A549 treated with AZD9567 at 1 μM for 4 hours (cell line): ENCODE results near the gene SAPCD1. TPM values are rescaled to one million over a fixed set of nuclear protein-coding genes. Genes with fewer than 3 reads are reported as not detected.

ENCODE experiments used
- total RNA-seq: library from RNA; stranded (reverse); fragments of 200-300 nt; extraction: Qiagen RNA extraction; gene quantifications from 5 replicates; pipeline ENCODE4 v1.2.3, GENCODE V29; 2022; ENCODE audit not compliant: insufficient read depth

The SAPCD1 gene
- total RNA-seq = 3.0 to 4.6 TPM (median 3.9 TPM) in 4 of 5 replicates, not detected in the other

GRCh38 chr6:31762356-31762755 lies at the start of gene SAPCD1:
SAPCD1 (plus strand) TSS chr6:31762656; CDS start chr6:31763055, 399 bp downstream.

DNA sequence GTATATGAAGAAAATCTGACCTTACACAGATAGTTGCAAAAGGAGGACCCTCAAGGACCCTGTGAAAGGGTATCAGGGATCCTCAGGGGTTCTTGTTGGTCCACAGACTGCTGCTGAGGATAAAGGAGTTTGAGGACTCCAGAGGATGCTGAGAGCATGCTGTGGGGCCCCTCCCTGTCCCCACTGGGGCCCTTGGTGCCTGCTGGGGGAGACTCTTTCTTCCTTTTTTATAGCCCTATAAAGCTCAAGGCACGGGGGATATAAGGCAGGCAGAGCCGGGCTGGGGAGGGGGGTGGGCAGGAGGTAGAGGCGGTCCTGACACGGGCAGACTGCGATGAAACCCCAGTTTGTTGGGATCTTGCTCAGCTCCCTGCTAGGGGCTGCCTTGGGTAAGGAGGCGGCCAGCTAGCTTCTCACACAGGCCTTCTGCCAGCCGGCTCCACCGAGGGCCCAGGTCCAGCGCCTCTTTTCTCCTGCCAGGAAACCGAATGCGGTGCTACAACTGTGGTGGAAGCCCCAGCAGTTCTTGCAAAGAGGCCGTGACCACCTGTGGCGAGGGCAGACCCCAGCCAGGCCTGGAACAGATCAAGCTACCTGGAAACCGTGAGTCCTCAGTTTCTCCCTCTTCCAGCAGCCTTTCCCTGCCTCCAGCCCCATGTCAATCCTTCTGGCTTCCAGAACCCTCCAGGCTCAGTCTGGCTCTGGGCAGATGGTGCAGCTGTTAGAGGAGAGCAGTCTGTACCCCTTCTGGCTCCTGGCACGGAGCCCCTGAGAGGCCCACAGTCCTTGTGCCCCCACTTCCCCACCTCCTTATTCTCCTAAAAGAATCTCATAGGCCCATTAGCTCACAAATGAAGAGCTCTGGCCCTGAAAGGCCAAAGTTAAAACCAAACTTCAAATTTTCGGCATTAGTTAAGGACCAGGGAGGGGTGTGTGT lies 47.2 kb upstream of the SAPCD1 start, which contains the start of gene LY6G6D:
Gene LY6G6D, plus strand, starts transcription at position 327 of the 937 bp plus-strand sequence. Its CDS starts 8 bp downstream, at position 335.

GRCh38 chr6:31721351-31722020 lies 41.0 kb upstream of the SAPCD1 start, which contains the start of gene LY6G6C:
LY6G6C (minus strand) TSS chr6:31721746; CDS start chr6:31721679, 67 bp downstream.

GRCh38 chr6:31723245-31723979 lies 39.0 kb upstream of the SAPCD1 start, which contains the start of gene MPIG6B:
MPIG6B (plus strand) TSS chr6:31723373; CDS start chr6:31723384, 11 bp downstream.

DNA sequence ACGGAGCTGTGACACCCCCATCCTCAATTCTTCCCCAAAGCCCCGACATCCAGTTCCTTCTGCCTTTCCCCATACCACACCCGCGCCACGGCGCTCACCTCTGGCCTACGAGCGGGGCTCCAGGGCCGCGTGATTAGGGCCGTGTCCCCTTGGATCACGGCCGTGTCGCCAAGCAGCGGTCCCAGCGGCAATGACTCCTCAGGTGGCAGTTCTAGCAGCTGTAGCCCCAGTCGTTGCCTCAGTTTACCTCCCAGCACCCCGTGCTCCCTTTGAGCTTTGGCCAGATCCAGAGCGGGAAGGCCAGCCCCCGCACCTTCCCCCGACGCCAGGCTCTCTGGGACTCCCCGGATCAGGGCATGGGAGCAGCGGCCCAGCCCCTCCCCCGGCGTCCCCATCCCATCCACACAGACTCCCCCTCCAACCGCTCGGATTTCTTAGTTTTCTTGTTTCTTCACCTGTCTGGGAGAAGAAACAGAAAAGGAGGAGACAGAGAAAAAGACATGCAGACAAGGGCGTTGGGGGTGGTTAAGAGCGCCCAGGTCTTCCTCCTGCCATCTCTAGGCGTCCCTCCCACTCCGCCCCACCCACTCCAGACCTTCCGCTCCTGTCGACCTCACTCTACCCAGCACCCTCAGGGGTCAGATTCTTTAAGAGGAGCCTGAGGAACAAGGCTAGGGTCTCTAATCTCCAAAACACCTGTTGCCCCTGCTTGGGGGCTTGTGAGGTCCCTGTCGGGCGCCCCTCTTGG lies 33.5 kb upstream of the SAPCD1 start, which contains the start of gene DDAH2:
Gene DDAH2, minus strand, starts transcription at position 533 of the 748 bp plus-strand sequence. Its CDS starts 138 bp downstream, at position 395.

DNA sequence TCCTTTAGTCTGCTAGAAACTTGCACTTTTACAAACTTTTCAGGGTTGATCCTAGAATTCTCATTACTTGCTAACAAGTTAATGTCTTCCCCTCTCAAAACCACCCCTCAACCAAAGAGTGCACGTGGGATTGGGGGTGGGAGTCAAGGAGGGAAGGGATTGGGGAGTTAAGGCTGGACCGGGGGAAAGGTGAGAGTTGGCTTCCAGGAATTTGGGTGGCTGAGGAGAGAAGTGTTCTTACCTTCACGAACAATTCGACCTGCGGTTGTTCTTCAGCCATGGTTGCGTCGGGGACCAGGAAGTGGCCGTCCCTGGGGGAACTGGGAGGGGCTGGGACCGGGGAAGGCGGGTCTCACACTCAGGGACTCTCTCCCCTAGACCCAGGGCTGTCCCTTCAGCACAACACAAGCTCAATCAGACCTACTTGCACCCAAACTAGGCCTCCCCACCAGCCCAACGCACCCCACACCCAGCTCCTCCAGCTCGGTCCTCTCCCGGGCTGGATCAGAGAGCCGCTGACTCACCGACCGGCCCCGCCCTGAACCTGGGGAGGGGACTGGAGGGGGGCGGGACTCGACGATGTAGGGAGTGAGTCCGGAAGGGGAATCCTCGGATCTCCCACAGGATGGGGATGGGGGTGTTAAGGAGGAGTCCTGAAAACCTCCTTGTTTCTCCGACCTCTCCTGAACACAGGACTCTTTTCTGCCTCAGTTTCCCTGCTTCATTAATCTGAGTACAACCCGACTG lies 26.3 kb upstream of the SAPCD1 start, which contains the start of gene CLIC1:
Gene CLIC1, minus strand, starts transcription at position 510 of the 747 bp plus-strand sequence. Its CDS starts 230 bp downstream, at position 280.

DNA sequence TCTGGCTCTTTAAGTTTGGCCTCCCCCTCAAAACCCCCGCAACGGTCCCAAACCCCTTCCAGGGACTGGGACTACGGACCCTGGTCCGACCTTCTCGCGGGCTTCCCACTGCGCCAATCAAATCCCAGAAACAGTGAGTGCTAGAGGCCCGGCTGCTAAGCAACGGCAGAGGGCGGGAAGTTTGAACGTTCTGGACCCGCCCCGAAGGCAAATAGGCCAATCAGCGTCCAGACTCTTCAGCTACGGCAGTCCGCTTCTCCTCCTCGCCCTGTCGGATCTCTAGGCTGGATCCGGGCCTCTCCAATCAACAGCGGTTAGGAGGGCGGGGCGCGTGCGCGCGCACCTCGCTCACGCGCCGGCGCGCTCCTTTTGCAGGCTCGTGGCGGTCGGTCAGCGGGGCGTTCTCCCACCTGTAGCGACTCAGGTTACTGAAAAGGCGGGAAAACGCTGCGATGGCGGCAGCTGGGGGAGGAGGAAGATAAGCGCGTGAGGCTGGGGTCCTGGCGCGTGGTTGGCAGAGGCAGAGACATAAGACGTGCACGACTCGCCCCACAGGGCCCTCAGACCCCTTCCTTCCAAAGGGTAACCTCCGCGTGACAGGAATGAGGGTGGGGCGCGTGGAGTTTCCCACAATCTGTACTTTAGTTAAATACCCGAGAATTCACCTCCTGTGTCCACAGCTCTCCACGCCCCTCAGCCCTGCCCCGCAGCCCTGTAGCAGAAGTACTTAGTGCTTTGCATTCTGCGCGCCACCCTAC lies 22.6 kb upstream of the SAPCD1 start, which contains the start of gene MSH5:
Gene MSH5, plus strand, starts transcription at position 367 of the 758 bp plus-strand sequence. CDS start 462 bp downstream, outside the sequence.

DNA sequence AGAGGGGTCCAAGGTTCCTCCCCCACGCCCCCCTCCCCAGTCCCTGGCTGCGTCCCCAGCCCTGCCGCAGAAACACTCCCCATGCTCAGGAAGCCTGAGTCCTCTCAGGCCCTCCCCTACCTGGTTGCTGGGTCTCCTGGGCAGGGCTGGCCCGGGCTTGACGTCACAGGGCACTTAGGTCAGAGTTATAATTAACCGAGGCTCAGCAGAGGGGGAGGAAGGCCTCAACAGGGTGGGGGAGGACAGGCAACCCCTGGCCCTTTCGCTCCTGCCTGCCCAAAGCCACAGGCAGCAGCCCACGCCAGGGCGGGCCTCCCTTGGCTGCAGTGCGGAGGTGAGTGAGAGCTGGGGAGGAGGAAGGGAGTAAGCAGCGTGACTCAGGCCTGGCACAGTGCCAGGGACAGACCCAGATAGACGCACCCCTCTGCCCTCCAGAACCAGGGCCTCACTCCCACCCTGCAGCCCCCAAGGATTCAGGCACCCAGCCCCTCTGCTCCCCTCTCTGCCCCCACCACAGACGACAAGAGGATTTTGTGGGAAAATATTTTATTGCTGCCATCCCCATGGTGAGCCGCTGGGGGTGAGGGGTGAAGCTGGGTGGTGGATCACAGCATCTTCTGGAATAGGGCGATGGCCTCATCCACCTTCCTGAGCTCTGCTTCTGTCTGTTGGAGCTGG lies 14.7 kb downstream of the SAPCD1 start, which contains the start of gene VWA7:
Gene VWA7, minus strand, starts transcription at position 340 of the 678 bp plus-strand sequence. CDS start 549 bp downstream, outside the sequence.

DNA sequence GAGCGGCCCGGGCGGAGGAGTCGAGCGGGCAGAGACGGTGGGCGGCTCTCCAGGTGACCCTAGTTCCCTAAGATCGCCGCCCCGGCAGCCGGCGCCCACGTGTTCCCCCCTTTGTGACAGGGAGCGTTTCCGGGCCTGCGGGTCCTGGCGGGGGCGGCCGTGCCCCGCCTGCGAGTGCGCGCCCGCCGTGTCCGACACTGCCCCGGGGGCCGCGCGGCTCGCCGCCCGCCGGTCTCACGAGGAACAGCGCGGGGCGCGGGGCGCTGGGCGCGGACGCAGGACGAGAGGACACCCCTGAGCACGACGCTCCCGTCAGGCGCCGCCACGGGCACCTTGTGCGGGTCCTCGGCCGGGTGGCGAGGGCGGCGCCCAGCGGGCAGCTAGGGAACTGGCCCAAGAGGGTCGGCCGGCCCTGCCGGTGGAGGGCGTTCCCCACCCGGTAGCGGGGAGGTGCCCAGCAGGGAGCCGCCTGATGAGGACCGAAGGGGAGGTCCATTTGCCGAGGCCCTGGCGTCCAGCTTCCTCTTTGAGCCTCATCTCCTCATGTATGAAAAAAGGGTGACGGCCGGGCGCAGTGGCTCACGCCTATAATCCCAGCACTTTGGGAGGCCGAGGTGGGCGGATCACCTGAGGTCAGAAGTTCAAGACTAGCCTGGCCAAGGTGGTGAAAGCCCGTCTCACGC lies 33.3 kb downstream of the SAPCD1 start, which contains the start of gene VARS1:
Gene VARS1, minus strand, starts transcription at position 137 of the 683 bp plus-strand sequence. CDS start 535 bp downstream, outside the sequence.

DNA sequence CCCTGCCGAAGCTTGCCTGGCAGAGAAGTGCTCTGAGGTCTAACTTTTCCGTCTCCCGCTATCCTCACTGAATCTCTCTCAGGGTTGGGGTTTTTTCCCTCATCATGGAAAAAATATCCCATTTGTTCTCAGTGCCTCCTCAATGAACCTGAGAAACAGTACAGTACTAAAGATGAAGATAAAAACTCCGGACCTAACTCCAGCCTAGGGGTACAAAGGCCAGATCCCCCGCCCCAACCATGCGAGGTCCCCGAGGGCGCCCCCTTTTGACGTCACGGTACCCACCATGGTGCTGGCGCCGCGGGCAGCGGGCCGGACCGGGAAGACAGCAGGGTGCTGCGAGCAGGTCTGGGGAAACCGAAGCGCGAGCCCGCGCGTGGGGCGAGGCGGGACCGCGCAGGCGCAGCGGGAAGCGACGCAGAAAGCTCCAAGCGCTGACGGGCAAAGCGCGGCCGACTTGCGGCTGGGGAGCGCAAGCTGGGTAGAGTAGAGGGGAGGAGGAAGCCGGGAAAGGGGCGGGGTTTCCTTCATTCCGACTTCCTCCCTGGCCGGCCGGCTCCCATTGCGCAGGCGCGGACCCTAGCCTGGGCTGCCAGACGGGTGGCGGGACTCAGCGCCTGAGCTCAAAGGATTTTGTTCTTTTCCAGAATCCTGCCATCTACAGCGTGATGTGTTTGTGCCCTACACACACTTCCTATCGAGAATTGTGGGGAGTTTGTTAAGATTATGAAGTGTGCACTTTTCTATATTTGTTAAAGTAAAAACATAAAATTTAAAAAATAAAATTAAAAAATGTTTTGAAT lies 44.2 kb downstream of the SAPCD1 start, which contains the start of gene LSM2:
Gene LSM2, minus strand, starts transcription at position 497 of the 803 bp plus-strand sequence. Its CDS starts 209 bp downstream, at position 288.

Other genes with a start within 250 kb of the SAPCD1 start
- gene MCCD1, start 233.7 kb upstream of the SAPCD1 start, total RNA-seq = not detected in 5 replicates
- 335 to 403 TPM (median 384 TPM) in 5 replicates for gene DDX39B, start 220.7 kb upstream of the SAPCD1 start, total RNA-seq
- gene ATP6V1G2, start 216.0 kb upstream of the SAPCD1 start, total RNA-seq = 0.43 to 0.72 TPM (median 0.55 TPM) in 4 of 5 replicates, not detected in the other
- 10.5 to 15.8 TPM (median 11.3 TPM) in 5 replicates for gene NFKBIL1, start 215.0 kb upstream of the SAPCD1 start, total RNA-seq
- 0.07 to 0.21 TPM (median 0.08 TPM) in 3 of 5 replicates, not detected in the others for gene LTA, start 190.4 kb upstream of the SAPCD1 start, total RNA-seq
- gene TNF, start 187.1 kb upstream of the SAPCD1 start, total RNA-seq = 0.09 to 0.10 TPM (median 0.10 TPM) in 3 of 5 replicates, not detected in the others
- 0.28 to 0.37 TPM (median 0.33 TPM) in 4 of 5 replicates, not detected in the other for gene LTB, start 180.2 kb upstream of the SAPCD1 start, total RNA-seq
- 0.36 to 0.58 TPM (median 0.39 TPM) in 3 of 5 replicates, not detected in the others for gene LST1, start 176.4 kb upstream of the SAPCD1 start, total RNA-seq
- gene NCR3, start 169.7 kb upstream of the SAPCD1 start, total RNA-seq = not detected in 5 replicates
- not detected in 5 replicates for gene AIF1, start 147.4 kb upstream of the SAPCD1 start, total RNA-seq
- gene PRRC2A, start 141.9 kb upstream of the SAPCD1 start, total RNA-seq = 51.3 to 92.7 TPM (median 87.1 TPM) in 5 replicates
- 106 to 149 TPM (median 137 TPM) in 5 replicates for gene BAG6, start 110.0 kb upstream of the SAPCD1 start, total RNA-seq
- 3.0 to 6.4 TPM (median 3.4 TPM) in 5 replicates for gene APOM, start 106.8 kb upstream of the SAPCD1 start, total RNA-seq
- gene C6orf47, start 101.9 kb upstream of the SAPCD1 start, total RNA-seq = 11.3 to 12.5 TPM (median 11.8 TPM) in 5 replicates
- 8.7 to 11.6 TPM (median 10.2 TPM) in 5 replicates for gene GPANK1, start 97.7 kb upstream of the SAPCD1 start, total RNA-seq
- gene CSNK2B, start 96.6 kb upstream of the SAPCD1 start, total RNA-seq = 167 to 183 TPM (median 175 TPM) in 5 replicates
- 4.5 to 5.2 TPM (median 5.0 TPM) in 4 of 5 replicates, not detected in the other for gene LY6G5B, start 92.7 kb upstream of the SAPCD1 start, total RNA-seq
- gene LY6G5C, start 81.6 kb upstream of the SAPCD1 start, total RNA-seq = 0.87 to 3.8 TPM (median 1.6 TPM) in 5 replicates
- 13.9 to 20.0 TPM (median 18.3 TPM) in 5 replicates for gene ABHD16A, start 59.3 kb upstream of the SAPCD1 start, total RNA-seq
- gene LY6G6F, start 55.8 kb upstream of the SAPCD1 start, total RNA-seq = not detected in 5 replicates
- not detected in 5 replicates for gene LY6G6D, start 47.3 kb upstream of the SAPCD1 start, total RNA-seq
- 0.09 to 0.12 TPM (median 0.10 TPM) in 3 of 5 replicates, not detected in the others for gene LY6G6C, start 40.9 kb upstream of the SAPCD1 start, total RNA-seq
- 0.07 TPM in 1 of 5 replicates, not detected in the others for gene MPIG6B, start 39.3 kb upstream of the SAPCD1 start, total RNA-seq
- 18.1 to 32.1 TPM (median 29.3 TPM) in 5 replicates for gene DDAH2, start 33.4 kb upstream of the SAPCD1 start, total RNA-seq
- 451 to 493 TPM (median 458 TPM) in 5 replicates for gene CLIC1, start 26.1 kb upstream of the SAPCD1 start, total RNA-seq
- gene MSH5, start 22.7 kb upstream of the SAPCD1 start, total RNA-seq = 5.2 to 15.2 TPM (median 14.0 TPM) in 5 replicates
- 1.6 to 4.5 TPM (median 1.8 TPM) in 5 replicates for gene VWA7, start 14.7 kb downstream of the SAPCD1 start, total RNA-seq
- gene VARS1, start 33.1 kb downstream of the SAPCD1 start, total RNA-seq = 46.5 to 58.0 TPM (median 53.6 TPM) in 5 replicates
- gene LSM2, start 44.3 kb downstream of the SAPCD1 start, total RNA-seq = 42.7 to 60.2 TPM (median 57.9 TPM) in 5 replicates
- gene HSPA1L, start 52.6 kb downstream of the SAPCD1 start, total RNA-seq = 0.97 to 1.8 TPM (median 1.1 TPM) in 5 replicates
- 189 to 295 TPM (median 214 TPM) in 5 replicates for gene HSPA1A, start 52.9 kb downstream of the SAPCD1 start, total RNA-seq
- 154 to 227 TPM (median 167 TPM) in 5 replicates for gene HSPA1B, start 65.1 kb downstream of the SAPCD1 start, total RNA-seq
- gene NEU1, start 100.2 kb downstream of the SAPCD1 start, total RNA-seq = 27.6 to 34.9 TPM (median 30.4 TPM) in 5 replicates
- 0.05 TPM in 1 of 5 replicates, not detected in the others for gene SLC44A4, start 116.3 kb downstream of the SAPCD1 start, total RNA-seq
- 25.4 to 29.9 TPM (median 28.1 TPM) in 5 replicates for gene EHMT2, start 135.0 kb downstream of the SAPCD1 start, total RNA-seq
- gene ZBTB12, start 139.4 kb downstream of the SAPCD1 start, total RNA-seq = 2.9 to 3.6 TPM (median 3.3 TPM) in 5 replicates
- gene C2, start 165.1 kb downstream of the SAPCD1 start, total RNA-seq = 0.16 to 0.44 TPM (median 0.20 TPM) in 4 of 5 replicates, not detected in the other
- 1.3 to 2.6 TPM (median 2.4 TPM) in 5 replicates for gene CFB, start 183.4 kb downstream of the SAPCD1 start, total RNA-seq
- 75.8 to 81.6 TPM (median 76.7 TPM) in 5 replicates for gene NELFE, start 196.3 kb downstream of the SAPCD1 start, total RNA-seq
- gene SKIC2, start 196.5 kb downstream of the SAPCD1 start, total RNA-seq = 25.9 to 29.7 TPM (median 26.7 TPM) in 5 replicates
- 11.5 to 12.7 TPM (median 11.8 TPM) in 5 replicates for gene DXO, start 209.5 kb downstream of the SAPCD1 start, total RNA-seq
- gene C4A, start 219.4 kb downstream of the SAPCD1 start, total RNA-seq = 1.0 to 2.2 TPM (median 1.3 TPM) in 4 of 5 replicates, not detected in the other